ENCODE measurements around the gene DGKZ. TPM values are rescaled to one million over a fixed set of nuclear protein-coding genes. Genes with fewer than 3 reads are reported as not detected.

Gene DGKZ
- total and polyA plus RNA-seq, 2 donors from 2014 or later: 48.5 to 50.6 TPM

GRCh38 chr11:46305295-46305694 lies 42.0 kb upstream of the DGKZ start:
- DNase-seq (peak in 1 of 5 donors; percentile 48), FAIRE-seq (no peak)
- no peak for TF ChIP-seq CTCF (IDR thresholded peaks at IDR 0.05; ENCODE audit: borderline replicate concordance, extremely low read depth, insufficient read depth)
- no peaks in the 10 kb centered on the region for H3K27me3 ChIP-seq (ENCODE audit: control insufficient read depth, insufficient read depth, low read length)
- no peak overlapping the region for H3K9ac ChIP-seq (ENCODE audit: low read length in 3 of 3)
- H3K27ac ChIP-seq (ENCODE audit: low read depth in 2 of 2, low read length in 2 of 2): no peak overlapping the region
- H3K9me3 ChIP-seq (ENCODE audit: control insufficient read depth in 2 of 3, insufficient read depth in 1 of 3, low read length in 3 of 3): no peaks in the 10 kb centered on the region
- no peaks in the 10 kb centered on the region for H3K36me3 ChIP-seq (ENCODE audit: control insufficient read depth in 2 of 3, insufficient read depth in 3 of 3, low read length in 3 of 3)
- intact Hi-C loops (cut with DNase I): loop anchor here (5.0 kb wide), 1 partner anchor 63 kb away; no protein-coding TSS in a partner anchor
- H3K4me1 ChIP-seq (ENCODE audit: control insufficient read depth in 2 of 3, insufficient read depth in 2 of 3, low read depth in 1 of 3, low read length in 3 of 3): peaks cover 0 to 3% (median 0%) of the 10 kb centered on the region in 3 donors
- no peak overlapping the region for H3K4me3 ChIP-seq (ENCODE audit: low read length in 3 of 3)

- no peak for FAIRE-seq
- intact Hi-C loops (cut with DNase I): loop anchor here (5.0 kb wide), 1 partner anchor 64 kb away; no protein-coding TSS in a partner anchor
- no peaks in the 10 kb centered on the region for H3K27me3 ChIP-seq (ENCODE audit: control insufficient read depth, insufficient read depth, low read length)
- no peak overlapping the region for H3K27ac ChIP-seq (ENCODE audit: low read depth in 2 of 2, low read length in 2 of 2)
- TF ChIP-seq CTCF (IDR thresholded peaks at IDR 0.05; ENCODE audit: borderline replicate concordance, extremely low read depth, insufficient read depth): no peak
- no peak overlapping the region for H3K9ac ChIP-seq (ENCODE audit: low read length in 3 of 3)
- peaks cover 0 to 3% (median 0%) of the 10 kb centered on the region in 3 donors for H3K4me1 ChIP-seq (ENCODE audit: control insufficient read depth in 2 of 3, insufficient read depth in 2 of 3, low read depth in 1 of 3, low read length in 3 of 3)
- no peaks in the 10 kb centered on the region for H3K9me3 ChIP-seq (ENCODE audit: control insufficient read depth in 2 of 3, insufficient read depth in 1 of 3, low read length in 3 of 3)
- no peak overlapping the region for H3K4me3 ChIP-seq (ENCODE audit: low read length in 3 of 3)
- no peaks in the 10 kb centered on the region for H3K36me3 ChIP-seq (ENCODE audit: control insufficient read depth in 2 of 3, insufficient read depth in 3 of 3, low read length in 3 of 3)
- no peak for DNase-seq
These were observed 40.9 kb upstream of the DGKZ start for GRCh38 chr11:46306296-46306853.

- no peak for FAIRE-seq
- H3K27ac ChIP-seq (ENCODE audit: low read depth in 2 of 2, low read length in 2 of 2): no peak overlapping the region
These were observed 39.9 kb upstream of the DGKZ start for GRCh38 chr11:46307369-46307768.

More at GRCh38 chr11:46307369-46307768, 39.9 kb upstream of the DGKZ start:
- H3K9ac ChIP-seq (ENCODE audit: low read length in 3 of 3): no peak overlapping the region
- H3K9me3 ChIP-seq (ENCODE audit: control insufficient read depth in 2 of 3, insufficient read depth in 1 of 3, low read length in 3 of 3): no peaks in the 10 kb centered on the region
- H3K4me3 ChIP-seq (ENCODE audit: low read length in 3 of 3): no peak overlapping the region
- intact Hi-C loops (cut with DNase I): loop anchor here (5.0 kb wide), 1 partner anchor 65 kb away; no protein-coding TSS in a partner anchor
- no peak for DNase-seq
- H3K4me1 ChIP-seq (ENCODE audit: control insufficient read depth in 2 of 3, insufficient read depth in 2 of 3, low read depth in 1 of 3, low read length in 3 of 3): peaks cover 0 to 3% (median 0%) of the 10 kb centered on the region in 3 donors
- no peaks in the 10 kb centered on the region for H3K36me3 ChIP-seq (ENCODE audit: control insufficient read depth in 2 of 3, insufficient read depth in 3 of 3, low read length in 3 of 3)
- no peaks in the 10 kb centered on the region for H3K27me3 ChIP-seq (ENCODE audit: control insufficient read depth, insufficient read depth, low read length)
- no peak for TF ChIP-seq CTCF (IDR thresholded peaks at IDR 0.05; ENCODE audit: borderline replicate concordance, extremely low read depth, insufficient read depth)

All from kidney (tissue), 14 donors.